CD14-positive monocyte (primary cell): ENCODE results near the gene VSTM4. TPM values are rescaled to one million over a fixed set of nuclear protein-coding genes. Genes with fewer than 3 reads are reported as not detected.

Source experiments
- DNase-seq, 3 donors: peaks; one replicate each; pipeline ENCODE4 v3.0.0-alpha.2; 2011 to 2022
- H2AFZ ChIP-seq: 2 replicates; pipeline ENCODE4 v1.6.0; 2012; ENCODE audit warnings: mild to moderate bottlenecking, low read depth, low read length, inconsistent platforms; ENCODE audit not compliant: insufficient read depth, poor library complexity, severe bottlenecking
- H3K27ac ChIP-seq, 2 donors: 1 replicate in 1 of 2; 2 replicates in 1 of 2; pipeline ENCODE4 v1.5.1; 2012 to 2013; ENCODE audit warnings: low read length in 2 of 2, control low read depth in 1 of 2, inconsistent platforms in 1 of 2, low read depth in 1 of 2, mild to moderate bottlenecking in 1 of 2
- H3K27me3 ChIP-seq, 2 donors: one replicate each; pipeline versions ENCODE4 v1.6.0 to v1.6.1; 2011 to 2013; ENCODE audit warnings: low read length in 2 of 2; ENCODE audit not compliant: control insufficient read depth in 2 of 2, insufficient read depth in 2 of 2
- H3K36me3 ChIP-seq, 2 donors: replicated peaks in 1 of 2; 1 replicate in 1 of 2; 2 replicates in 1 of 2; pipeline versions ENCODE4 v1.5.1 to v1.6.1; 2012 to 2013; ENCODE audit warnings: low read length in 2 of 2, control low read depth in 1 of 2, inconsistent platforms in 1 of 2, mild to moderate bottlenecking in 1 of 2; ENCODE audit not compliant: insufficient read depth in 2 of 2, control insufficient read depth in 1 of 2
- H3K4me1 ChIP-seq, 2 donors: 1 replicate in 1 of 2; 2 replicates in 1 of 2; pipeline versions ENCODE4 v1.5.1 to v1.6.1; 2012 to 2013; ENCODE audit warnings: low read length in 2 of 2, control low read depth in 1 of 2, inconsistent platforms in 1 of 2, mild to moderate bottlenecking in 1 of 2, moderate library complexity in 1 of 2; ENCODE audit not compliant: insufficient read depth in 2 of 2, control insufficient read depth in 1 of 2
- H3K4me2 ChIP-seq: replicated peaks from 2 replicates; pipeline ENCODE3; 2012; ENCODE audit warnings: low read length, moderate library complexity, mild to moderate bottlenecking; ENCODE audit not compliant: poor library complexity, severe bottlenecking; ENCODE audit errors: extremely low read depth
- H3K4me3 ChIP-seq, 3 experiments: fragments of 200-600 bp in 1 of 3; sonication (generic) in 1 of 3; replicated peaks in 1 of 3; 1 replicate in 2 of 3; 2 replicates in 1 of 3; pipeline ENCODE4 v1.5.1; 2011 to 2013; ENCODE audit warnings: low read length in 3 of 3, mild to moderate bottlenecking in 3 of 3, control low read depth in 2 of 3, low read depth in 2 of 3, inconsistent platforms in 1 of 3, moderate library complexity in 1 of 3
- H3K79me2 ChIP-seq: 2 replicates; pipeline ENCODE4 v1.6.0; 2012; ENCODE audit warnings: mild to moderate bottlenecking, control low read depth, inconsistent platforms, low read length, moderate library complexity; ENCODE audit not compliant: insufficient read depth
- H3K9ac ChIP-seq: 2 replicates; pipeline ENCODE4 v1.6.0; 2017; ENCODE audit warnings: low read length, mild to moderate bottlenecking; ENCODE audit not compliant: insufficient read depth, poor library complexity, severe bottlenecking
- H3K9me3 ChIP-seq, 2 donors: replicated peaks in 1 of 2; 1 replicate in 1 of 2; 2 replicates in 1 of 2; pipeline versions ENCODE4 v1.5.1 to v1.6.1; 2012 to 2013; ENCODE audit warnings: low read length in 2 of 2, control low read depth in 1 of 2; ENCODE audit not compliant: control insufficient read depth in 1 of 2, insufficient read depth in 1 of 2
- H4K20me1 ChIP-seq: 2 replicates; pipeline ENCODE4 v1.6.0; 2012; ENCODE audit warnings: mild to moderate bottlenecking, low read length, control low read depth, moderate library complexity; ENCODE audit not compliant: insufficient read depth
- H3K27ac Mint-ChIP-seq, 7 donors: one replicate each; pipeline ENCODE4 v1.8.0; 2020; ENCODE audit warnings: mild to moderate bottlenecking in 7 of 7, mixed read lengths in 7 of 7, moderate library complexity in 6 of 7, inconsistent platforms in 2 of 7
- H3K27me3 Mint-ChIP-seq, 3 donors: one replicate each; pipeline ENCODE4 v1.8.0; 2021 to 2022; ENCODE audit warnings: low read depth in 3 of 3, mild to moderate bottlenecking in 3 of 3, mixed read lengths in 3 of 3, moderate library complexity in 3 of 3, inconsistent platforms in 1 of 3
- H3K36me3 Mint-ChIP-seq, 2 donors: one replicate each; pipeline ENCODE4 v1.8.0; 2020; ENCODE audit warnings: mixed read lengths in 2 of 2, inconsistent platforms in 1 of 2, mild to moderate bottlenecking in 1 of 2
- H3K4me1 Mint-ChIP-seq: one replicate; pipeline ENCODE4 v1.8.0; 2020; ENCODE audit warnings: mild to moderate bottlenecking, mixed read lengths
- H3K4me3 Mint-ChIP-seq, 2 donors: one replicate each; pipeline ENCODE4 v1.8.0; 2020; ENCODE audit warnings: mild to moderate bottlenecking in 2 of 2, mixed read lengths in 2 of 2, moderate library complexity in 1 of 2
- H3K9me3 Mint-ChIP-seq, 7 donors: one replicate each; pipeline ENCODE4 v1.8.0; 2020 to 2022; ENCODE audit warnings: mixed read lengths in 7 of 7, mild to moderate bottlenecking in 6 of 7, moderate library complexity in 6 of 7, inconsistent platforms in 2 of 7
- WGBS: methylation state at CpG from one replicate; pipeline ENCODE4 v1.1.5; 2013; ENCODE audit warnings: missing lambda C conversion rate; ENCODE audit not compliant: insufficient coverage; 5-methylcytosine and 5-hydroxymethylcytosine counted together
- intact Hi-C, 2 donors: fragments of 100-400 bp; cut with micrococcal nuclease; formaldehyde crosslinking; loops; one replicate each; pipeline versions ENCODE4 v1.15.0 to v1.15.1; 2023
- polyA plus RNA-seq, 3 donors: library from polyadenylated mRNA; depleted of rRNA in 1 of 3; unstranded in 2 of 3; stranded (reverse) in 1 of 3; fragments of 300-500 nt in 2 of 3; fragments of >200 nt in 1 of 3; fragmentation: Illumina TruSeq in 2 of 3; gene quantifications; 1 replicate in 2 of 3; 2 replicates in 1 of 3; pipeline ENCODE4 v1.2.3, GENCODE V29; 2012 to 2021
- TF ChIP-seq, protein P1 (sequence below): fragments of 200-600 bp; IDR thresholded peaks from one replicate; pipeline ENCODE4 v1.8.0; 2022; ENCODE audit warnings: antibody characterized with exemption, mild to moderate bottlenecking

VSTM4 gene
- polyA plus RNA-seq, 3 donors = not detected

DNA sequence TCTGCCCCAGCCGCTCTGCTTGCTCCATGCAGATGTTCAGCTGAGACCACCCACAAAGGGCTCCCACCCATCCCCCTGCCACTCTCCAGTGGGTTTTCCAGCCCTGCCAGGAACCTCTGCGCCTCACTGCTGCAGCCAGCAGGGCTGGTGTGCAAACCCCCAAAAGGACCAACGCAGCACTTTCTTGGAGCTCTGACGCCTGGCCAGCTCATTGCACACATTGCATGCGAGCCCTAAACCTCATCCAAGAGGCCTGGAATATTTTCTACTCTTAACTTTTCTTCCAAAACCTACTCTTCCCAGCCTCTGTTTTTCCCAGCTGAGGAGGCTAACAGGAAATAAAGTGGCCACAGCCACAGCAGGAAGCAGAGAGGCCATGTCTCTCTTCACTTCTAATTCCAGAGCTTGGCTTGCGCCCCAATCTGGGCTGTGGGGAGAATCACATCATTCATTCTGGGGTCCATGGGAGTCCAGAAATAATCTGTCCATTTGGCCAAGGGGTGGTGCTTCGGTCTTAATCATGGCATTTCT, 23.1 kb upstream of the VSTM4 start:
- no peaks in the 10 kb centered on the region for H3K79me2 ChIP-seq
- no peaks in the 10 kb centered on the region for H3K36me3 ChIP-seq
- DNase-seq = no peak
- WGBS = 93% methylated on average over 5 of the region's 7 CpGs
- H3K4me2 ChIP-seq = no peak overlapping the region
- Mint-ChIP-seq H3K27me3 (peaks cover 0 to 5% (median 2%) of the 10 kb centered on the region in 3 donors), H3K36me3 (no peaks in the 10 kb centered on the region), H3K9me3 (peaks cover 0 to 4% (median 0%) of the 10 kb centered on the region in 7 donors), H3K27ac (peak overlapping the region in 1 of 7 donors; percentile 41), H3K4me3 (no peak overlapping the region), H3K4me1 (peaks cover 32% of the 10 kb centered on the region)
- peaks cover 15 to 22% of the 10 kb centered on the region in 2 donors for H3K4me1 ChIP-seq
- H3K4me3 ChIP-seq = no peak overlapping the region
- H3K9ac ChIP-seq = no peak overlapping the region
- intact Hi-C loops = no loop called here
- no peaks in the 10 kb centered on the region for H4K20me1 ChIP-seq
- TF ChIP-seq, protein P1, sequence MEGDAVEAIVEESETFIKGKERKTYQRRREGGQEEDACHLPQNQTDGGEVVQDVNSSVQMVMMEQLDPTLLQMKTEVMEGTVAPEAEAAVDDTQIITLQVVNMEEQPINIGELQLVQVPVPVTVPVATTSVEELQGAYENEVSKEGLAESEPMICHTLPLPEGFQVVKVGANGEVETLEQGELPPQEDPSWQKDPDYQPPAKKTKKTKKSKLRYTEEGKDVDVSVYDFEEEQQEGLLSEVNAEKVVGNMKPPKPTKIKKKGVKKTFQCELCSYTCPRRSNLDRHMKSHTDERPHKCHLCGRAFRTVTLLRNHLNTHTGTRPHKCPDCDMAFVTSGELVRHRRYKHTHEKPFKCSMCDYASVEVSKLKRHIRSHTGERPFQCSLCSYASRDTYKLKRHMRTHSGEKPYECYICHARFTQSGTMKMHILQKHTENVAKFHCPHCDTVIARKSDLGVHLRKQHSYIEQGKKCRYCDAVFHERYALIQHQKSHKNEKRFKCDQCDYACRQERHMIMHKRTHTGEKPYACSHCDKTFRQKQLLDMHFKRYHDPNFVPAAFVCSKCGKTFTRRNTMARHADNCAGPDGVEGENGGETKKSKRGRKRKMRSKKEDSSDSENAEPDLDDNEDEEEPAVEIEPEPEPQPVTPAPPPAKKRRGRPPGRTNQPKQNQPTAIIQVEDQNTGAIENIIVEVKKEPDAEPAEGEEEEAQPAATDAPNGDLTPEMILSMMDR = no peak
- no peak overlapping the region for H2AFZ ChIP-seq
- H3K27ac ChIP-seq = no peak overlapping the region
- H3K9me3 ChIP-seq = no peaks in the 10 kb centered on the region
- no peaks in the 10 kb centered on the region for H3K27me3 ChIP-seq

- H3K27ac ChIP-seq = no peak overlapping the region
- H3K4me2 ChIP-seq = no peak overlapping the region
- H3K36me3 Mint-ChIP-seq = no peaks in the 10 kb centered on the region
- H3K9ac ChIP-seq = no peak overlapping the region
- no peak overlapping the region for H3K4me3 Mint-ChIP-seq
- peaks cover 32% of the 10 kb centered on the region for H3K4me1 Mint-ChIP-seq
- H3K27ac Mint-ChIP-seq = no peak overlapping the region
- intact Hi-C loops = no loop called here
- no peaks in the 10 kb centered on the region for H4K20me1 ChIP-seq
- no peaks in the 10 kb centered on the region for H3K9me3 ChIP-seq
- H3K4me1 ChIP-seq = peaks cover 15 to 22% of the 10 kb centered on the region in 2 donors
- WGBS = no CpG with 5 or more reads among the region's 1 CpG
- TF ChIP-seq, protein P1 = no peak
- no peak for DNase-seq
- peaks cover 0 to 4% (median 0%) of the 10 kb centered on the region in 7 donors for H3K9me3 Mint-ChIP-seq
- H3K27me3 ChIP-seq = no peaks in the 10 kb centered on the region
- no peak overlapping the region for H3K4me3 ChIP-seq
- H2AFZ ChIP-seq = no peak overlapping the region
- H3K79me2 ChIP-seq = no peaks in the 10 kb centered on the region
- H3K36me3 ChIP-seq = no peaks in the 10 kb centered on the region
- peaks cover 1 to 5% (median 2%) of the 10 kb centered on the region in 3 donors for H3K27me3 Mint-ChIP-seq
These were observed 21.2 kb upstream of the VSTM4 start for GRCh38 chr10:49136525-49136924.
